HG03558 (cell line): ENCODE measurements around the gene KCNH1.

Experiments used
- ATAC-seq: cut with Tn5 transposase; IDR thresholded peaks from one replicate; pipeline ENCODE4 v1.9.1; 2021; ENCODE audit warnings: moderate number of reproducible peaks; ENCODE audit not compliant: unreplicated experiment; ENCODE audit errors: extremely low read depth

KCNH1 gene

GRCh38 chr1:210629276-210629675 is 504.7 kb downstream of the KCNH1 start:
- no peak for ATAC-seq

- ATAC-seq = no peak
These were observed 506.2 kb downstream of the KCNH1 start for GRCh38 chr1:210627755-210628154.
